GM23248 (cell line): ENCODE measurements around the gene PALD1. TPM values are rescaled to one million over a fixed set of nuclear protein-coding genes. Genes with fewer than 3 reads are reported as not detected.

ENCODE experiments used
- DNase-seq: peaks from one replicate; pipeline ENCODE4 v3.0.0-alpha.2; 2015
- H2AFZ ChIP-seq: fragments of 200-600 bp; sonication (generic); 2 replicates; pipeline ENCODE4 v1.6.1; 2016; ENCODE audit warnings: antibody characterized with exemption
- H3F3A ChIP-seq: fragments of 200-600 bp; sonication (generic); 2 replicates; pipeline ENCODE4 v1.6.1; 2016; ENCODE audit warnings: mild to moderate bottlenecking, antibody characterized with exemption, mixed run types; ENCODE audit not compliant: insufficient read depth
- H3K27ac ChIP-seq: fragments of 200-600 bp; sonication (generic); 2 replicates; pipeline ENCODE4 v1.5.1; 2016; ENCODE audit warnings: mild to moderate bottlenecking
- H3K27me3 ChIP-seq: fragments of 200-600 bp; sonication (generic); replicated peaks from 2 replicates; pipeline ENCODE4 v1.6.1; 2016; ENCODE audit warnings: mild to moderate bottlenecking; ENCODE audit not compliant: insufficient read depth
- H3K36me3 ChIP-seq: fragments of 200-600 bp; sonication (generic); 2 replicates; pipeline ENCODE4 v1.6.1; 2016; ENCODE audit warnings: low read depth, mild to moderate bottlenecking
- H3K4me1 ChIP-seq: fragments of 200-600 bp; sonication (generic); 2 replicates; pipeline ENCODE4 v1.6.1; 2016; ENCODE audit warnings: mild to moderate bottlenecking; ENCODE audit not compliant: insufficient read depth
- H3K4me2 ChIP-seq: fragments of 200-600 bp; sonication (generic); one replicate; pipeline ENCODE4 v1.6.1; 2016; ENCODE audit warnings: mild to moderate bottlenecking; ENCODE audit not compliant: unreplicated experiment
- H3K4me3 ChIP-seq: fragments of 200-600 bp; sonication (generic); 2 replicates; pipeline ENCODE4 v1.5.1; 2016; ENCODE audit warnings: mild to moderate bottlenecking
- H3K79me2 ChIP-seq: fragments of 200-600 bp; sonication (generic); 2 replicates; pipeline ENCODE4 v1.6.1; 2016; ENCODE audit warnings: mild to moderate bottlenecking; ENCODE audit not compliant: insufficient read depth
- H3K9ac ChIP-seq: fragments of 200-600 bp; sonication (generic); 2 replicates; pipeline ENCODE4 v1.6.1; 2016; ENCODE audit warnings: mild to moderate bottlenecking
- H3K9me2 ChIP-seq: fragments of 200-600 bp; sonication (generic); 2 replicates; pipeline ENCODE4 v1.6.1; 2016; ENCODE audit warnings: mixed run types, mild to moderate bottlenecking, moderate library complexity; ENCODE audit not compliant: insufficient read depth
- H3K9me3 ChIP-seq: fragments of 200-600 bp; sonication (generic); one replicate; pipeline ENCODE4 v1.6.1; 2017; ENCODE audit warnings: low read depth
- H4K20me1 ChIP-seq: fragments of 200-600 bp; sonication (generic); 2 replicates; pipeline ENCODE4 v1.6.0; 2016; ENCODE audit not compliant: insufficient read depth
- EZH2 ChIP-seq: fragments of 200-600 bp; sonication (generic); IDR thresholded peaks from 2 replicates; pipeline ENCODE4 v1.6.1; 2018; ENCODE audit warnings: antibody characterized with exemption, mild to moderate bottlenecking; ENCODE audit not compliant: insufficient read depth, poor library complexity, severe bottlenecking
- EZH2phosphoT487 ChIP-seq: fragments of 200-600 bp; sonication (generic); IDR thresholded peaks from 2 replicates; pipeline ENCODE4 v1.6.1; 2018; ENCODE audit warnings: antibody characterized with exemption, moderate library complexity, mild to moderate bottlenecking, low read depth; ENCODE audit not compliant: insufficient read depth
- WGBS, 2 experiments: methylation state at CpG; one replicate each; pipeline ENCODE4 v1.1.6; 2015 to 2017; ENCODE audit warnings: low lambda C conversion rate in 2 of 2, low coverage in 1 of 2; ENCODE audit errors: missing lambda C conversion rate in 2 of 2; 5-methylcytosine and 5-hydroxymethylcytosine counted together
- in situ Hi-C: fragments of 300-500 bp; cut with MboI; formaldehyde crosslinking; loops from 2 replicates; pipeline ENCODE4 v1.15.0; 2020
- polyA plus RNA-seq: library from polyadenylated mRNA; unstranded; fragments of >200 nt; fragmentation: Nextera tagmentation; extraction: Ambion mirVana; gene quantifications from 2 replicates; pipeline ENCODE4 v1.2.1, GENCODE V29; 2016
- total RNA-seq: library from RNA; depleted of rRNA; stranded (reverse); fragments of >200 nt; shearing (Covaris generic); gene quantifications from 2 replicates; pipeline ENCODE4 v1.2.3, GENCODE V29; 2014

PALD1 gene
- total and polyA plus RNA-seq, 2 experiments from 2014 or later: not detected

DNA sequence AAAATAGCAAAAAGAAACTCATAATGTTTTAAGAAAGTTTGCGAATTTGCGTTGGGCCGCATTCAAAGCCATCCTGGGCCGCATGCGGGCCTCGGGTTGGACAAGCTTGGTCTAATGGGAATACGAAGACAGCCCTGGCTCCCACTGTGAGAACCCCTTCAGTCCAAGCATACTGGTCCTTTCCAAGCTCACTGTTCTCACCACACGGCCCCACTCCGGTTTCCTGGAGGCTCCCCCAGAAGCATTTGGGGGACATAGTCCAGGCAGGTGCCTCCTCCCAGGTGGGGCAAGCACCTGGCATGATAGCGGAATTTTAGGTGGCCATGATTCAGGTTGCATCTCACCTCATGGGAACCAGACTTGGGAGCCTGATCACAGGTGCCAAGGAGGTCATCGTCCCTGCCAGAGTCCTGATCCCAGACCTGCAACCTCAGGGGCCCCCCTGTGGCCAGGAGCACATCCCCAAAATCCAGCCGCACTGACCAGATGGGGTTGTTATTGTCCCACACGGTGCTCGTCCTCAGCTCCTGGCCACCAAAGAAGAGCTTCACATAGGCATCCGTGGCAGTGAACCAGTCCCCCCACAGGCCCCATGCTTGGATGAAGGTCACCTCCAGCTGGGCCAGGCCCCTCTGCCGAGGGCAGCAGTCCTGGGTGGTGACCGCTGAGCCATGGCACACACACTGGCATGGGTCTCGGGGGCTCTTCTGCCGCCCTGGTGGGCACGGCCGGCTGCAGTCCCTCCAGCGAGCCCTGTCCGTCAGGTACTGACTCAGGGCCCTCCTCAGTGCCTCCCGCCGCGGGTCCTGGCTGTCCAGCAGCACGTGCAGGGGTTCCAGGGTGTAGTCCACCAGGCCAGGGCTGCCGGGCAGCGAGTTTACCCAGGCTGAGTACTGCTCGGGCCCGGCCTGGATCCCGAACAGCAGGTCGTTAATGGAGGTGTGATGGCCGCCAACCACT lies 119.6 kb downstream of the PALD1 start:
- Histone ChIP-seq H3K27ac (no peak overlapping the region), H3K9me2 (no peaks in the 10 kb centered on the region), H3K4me1 (no peaks in the 10 kb centered on the region), H3K27me3 (no peaks in the 10 kb centered on the region), H2AFZ (no peak overlapping the region), H3K9me3 (no peaks in the 10 kb centered on the region), H3K4me3 (no peak overlapping the region), H3K79me2 (no peaks in the 10 kb centered on the region), H3K4me2 (no peak overlapping the region), H4K20me1 (no peaks in the 10 kb centered on the region), H3K36me3 (no peaks in the 10 kb centered on the region), H3K9ac (no peak overlapping the region), H3F3A (no peaks in the 10 kb centered on the region)
- WGBS, 2 experiments: 86% methylated on average over 26 to 33 of the region's 34 CpGs
- TF ChIP-seq EZH2 (no peak), EZH2phosphoT487 (no peak)
- no peak for DNase-seq
- in situ Hi-C loops: no loop called here

GRCh38 chr10:70598857-70599295 lies 120.3 kb downstream of the PALD1 start:
- 85% methylated on average over 14 to 16 of the region's 16 CpGs for WGBS, 2 experiments
- no peak for DNase-seq
- no peak for TF ChIP-seq EZH2
- no peaks in the 10 kb centered on the region for H3K9me2 ChIP-seq
- H3K4me1 ChIP-seq: no peaks in the 10 kb centered on the region
- H3K36me3 ChIP-seq: no peaks in the 10 kb centered on the region
- H3K27ac ChIP-seq: no peak overlapping the region
- no peaks in the 10 kb centered on the region for H3K79me2 ChIP-seq
- H4K20me1 ChIP-seq: no peaks in the 10 kb centered on the region
- no peaks in the 10 kb centered on the region for H3F3A ChIP-seq
- H2AFZ ChIP-seq: no peak overlapping the region
- no peak overlapping the region for H3K9ac ChIP-seq
- no peaks in the 10 kb centered on the region for H3K9me3 ChIP-seq
- H3K27me3 ChIP-seq: no peaks in the 10 kb centered on the region
- in situ Hi-C loops: no loop called here
- no peak overlapping the region for H3K4me2 ChIP-seq
- H3K4me3 ChIP-seq: no peak overlapping the region

- Histone ChIP-seq H3K27me3 (no peaks in the 10 kb centered on the region), H3K36me3 (no peaks in the 10 kb centered on the region), H3K79me2 (no peaks in the 10 kb centered on the region), H2AFZ (no peak overlapping the region), H3K4me1 (no peaks in the 10 kb centered on the region), H3K9ac (no peak overlapping the region), H3K9me3 (no peaks in the 10 kb centered on the region), H3K9me2 (no peaks in the 10 kb centered on the region), H3K27ac (no peak overlapping the region), H4K20me1 (no peaks in the 10 kb centered on the region), H3K4me3 (no peak overlapping the region), H3F3A (no peaks in the 10 kb centered on the region), H3K4me2 (no peak overlapping the region)
- TF ChIP-seq EZH2phosphoT487 (no peak), EZH2 (no peak)
- 85 to 86% methylated on average over 8 of the region's 8 CpGs for WGBS, 2 experiments
- in situ Hi-C loops: no loop called here
- DNase-seq: no peak
These were observed 120.8 kb downstream of the PALD1 start for GRCh38 chr10:70599319-70599718.

DNA sequence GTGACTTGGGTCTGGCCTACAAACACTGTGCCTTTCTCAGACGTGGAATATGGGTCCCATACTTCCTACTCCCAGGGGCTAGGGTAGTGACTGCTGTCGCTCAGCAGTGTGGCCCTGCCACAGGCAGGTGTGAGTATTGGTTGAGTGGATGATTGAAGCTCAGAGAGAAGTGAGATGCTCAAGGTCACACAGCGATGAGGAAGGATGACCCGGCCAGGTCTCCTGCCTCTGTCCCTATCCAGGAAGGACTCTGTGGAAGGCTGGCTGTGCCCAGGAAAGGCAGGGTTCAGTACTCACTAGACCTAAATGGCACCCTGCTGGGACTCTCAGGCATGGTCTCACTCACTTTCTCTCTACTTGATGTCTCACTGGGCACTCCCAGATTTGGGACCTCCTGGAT lies 121.2 kb downstream of the PALD1 start:
- 86 to 98% methylated on average over 4 of the region's 4 CpGs for WGBS, 2 experiments
- Histone ChIP-seq H3K27ac (no peak overlapping the region), H3K27me3 (no peaks in the 10 kb centered on the region), H3K36me3 (no peaks in the 10 kb centered on the region), H2AFZ (no peak overlapping the region), H3K9me2 (no peaks in the 10 kb centered on the region), H4K20me1 (no peaks in the 10 kb centered on the region), H3K9me3 (no peaks in the 10 kb centered on the region), H3K79me2 (no peaks in the 10 kb centered on the region), H3K4me3 (no peak overlapping the region), H3K4me1 (no peaks in the 10 kb centered on the region), H3F3A (no peaks in the 10 kb centered on the region), H3K4me2 (no peak overlapping the region), H3K9ac (no peak overlapping the region)
- TF ChIP-seq EZH2phosphoT487 (no peak), EZH2 (no peak)
- in situ Hi-C loops: no loop called here
- DNase-seq: no peak
